B cell (primary cell): Measurements from ENCODE around the gene TRIM58. TPM values are rescaled to one million over a fixed set of nuclear protein-coding genes. Genes with fewer than 3 reads are reported as not detected.

Source experiments
- ATAC-seq: fragments of 200-7000 bp; cut with Tn5 transposase; one replicate; pipeline ENCODE4 v1.10.0; 2021; ENCODE audit warnings: low read depth, mild to moderate bottlenecking, moderate number of reproducible peaks, moderate library complexity
- CTCF ChIA-PET: fragments of 350-600 bp; sonication (Branson Sonifier 250); formaldehyde crosslinking; loops from one replicate; lab custom pipeline; 2021; ENCODE audit warnings: antibody characterized with exemption, inconsistent platforms; lab: Charles Lee
- POLR2A ChIA-PET: fragments of 350-600 bp; sonication (Branson Sonifier 250); formaldehyde crosslinking; loops from one replicate; lab custom pipeline; 2021; ENCODE audit warnings: antibody characterized with exemption; lab: Charles Lee
- DNase-seq: peaks from one replicate; pipeline ENCODE4 v3.0.0; 2013
- H2AFZ ChIP-seq: 2 replicates; pipeline ENCODE4 v1.6.1; 2012; ENCODE audit warnings: mild to moderate bottlenecking, low read depth, low read length; ENCODE audit not compliant: insufficient read depth, poor library complexity, severe bottlenecking
- H3K27ac ChIP-seq, 2 donors: 1 replicate in 1 of 2; 2 replicates in 1 of 2; pipeline ENCODE4 v1.5.1; 2012 to 2013; ENCODE audit warnings: low read length in 2 of 2, mild to moderate bottlenecking in 2 of 2, moderate library complexity in 1 of 2
- H3K27me3 ChIP-seq, 4 experiments: fragments of 200-600 bp in 1 of 4; sonication (generic) in 1 of 4; replicated peaks in 1 of 4; 1 replicate in 2 of 4; 2 replicates in 2 of 4; pipeline versions ENCODE4 v1.6.1 to v1.7.0; 2013 to 2016; ENCODE audit warnings: low read length in 3 of 4, mild to moderate bottlenecking in 2 of 4, mixed read lengths in 1 of 4, moderate library complexity in 1 of 4; ENCODE audit not compliant: insufficient read depth in 4 of 4, control insufficient read depth in 3 of 4; ENCODE audit errors: control extremely low read depth in 1 of 4
- H3K36me3 ChIP-seq, 2 experiments: replicated peaks in 1 of 2; 1 replicate in 1 of 2; 2 replicates in 1 of 2; pipeline versions ENCODE4 v1.6.1 to v1.7.1; 2013; ENCODE audit warnings: low read length in 1 of 2; ENCODE audit not compliant: insufficient read depth in 2 of 2, control insufficient read depth in 1 of 2; ENCODE audit errors: control extremely low read depth in 1 of 2, extremely low read depth in 1 of 2
- H3K4me1 ChIP-seq, 2 donors: fragments of 200-600 bp in 1 of 2; sonication (generic) in 1 of 2; 1 replicate in 1 of 2; 2 replicates in 1 of 2; pipeline versions ENCODE4 v1.5.1 to v1.6.1; 2013 to 2017; ENCODE audit warnings: low read length in 2 of 2; ENCODE audit not compliant: control insufficient read depth in 2 of 2, insufficient read depth in 2 of 2
- H3K4me2 ChIP-seq: replicated peaks from 2 replicates; pipeline ENCODE3; 2012; ENCODE audit warnings: mild to moderate bottlenecking, low read depth, low read length; ENCODE audit not compliant: poor library complexity, severe bottlenecking
- H3K4me3 ChIP-seq, 5 experiments: fragments of 200-600 bp in 1 of 5; sonication (generic) in 1 of 5; 1 replicate in 3 of 5; 2 replicates in 2 of 5; pipeline versions ENCODE4 v1.5.1 to v1.7.0; 2011 to 2016; ENCODE audit warnings: low read length in 4 of 5, mild to moderate bottlenecking in 4 of 5, low read depth in 2 of 5, control low read depth in 1 of 5, moderate library complexity in 1 of 5; ENCODE audit not compliant: insufficient read depth in 1 of 5; ENCODE audit errors: control extremely low read depth in 1 of 5, extremely low read depth in 1 of 5
- H3K79me2 ChIP-seq: fragments of 200-600 bp; sonication (generic); one replicate; pipeline ENCODE4 v1.6.0; 2016; ENCODE audit warnings: low read length; ENCODE audit not compliant: control insufficient read depth, insufficient read depth
- H3K9ac ChIP-seq: fragments of 200-600 bp; sonication (generic); 2 replicates; pipeline ENCODE4 v1.6.1; 2017; ENCODE audit warnings: mild to moderate bottlenecking, low read length, moderate library complexity
- H3K9me3 ChIP-seq, 3 donors: one replicate each; pipeline versions ENCODE4 v1.6.1 to v1.7.1; 2013; ENCODE audit warnings: low read length in 2 of 3; ENCODE audit not compliant: control insufficient read depth in 2 of 3, insufficient read depth in 1 of 3; ENCODE audit errors: control extremely low read depth in 1 of 3
- H4K20me1 ChIP-seq: 2 replicates; pipeline ENCODE4 v1.6.0; 2012; ENCODE audit warnings: mild to moderate bottlenecking, low read length; ENCODE audit not compliant: insufficient read depth, control insufficient read depth, poor library complexity, severe bottlenecking
- H3K27ac Mint-ChIP-seq: one replicate; pipeline ENCODE4 v1.8.0; 2021; ENCODE audit warnings: mixed read lengths
- H3K27me3 Mint-ChIP-seq: one replicate; pipeline ENCODE4 v1.8.0; 2021; ENCODE audit warnings: mixed read lengths
- H3K4me1 Mint-ChIP-seq: one replicate; pipeline ENCODE4 v1.8.0; 2021; ENCODE audit warnings: mixed read lengths
- H3K4me3 Mint-ChIP-seq: one replicate; pipeline ENCODE4 v1.8.0; 2021; ENCODE audit warnings: mixed read lengths
- H3K9me3 Mint-ChIP-seq: one replicate; pipeline ENCODE4 v1.8.0; 2022; ENCODE audit warnings: mixed read lengths; ENCODE audit not compliant: insufficient read depth
- EZH2 ChIP-seq: IDR thresholded peaks from 2 replicates; pipeline ENCODE4 v1.6.1; 2012; ENCODE audit warnings: borderline replicate concordance, low read depth, mild to moderate bottlenecking, moderate library complexity, low read length; ENCODE audit not compliant: insufficient read depth, poor library complexity, severe bottlenecking
- WGBS: methylation state at CpG from one replicate; pipeline ENCODE4 v1.1.5; 2013; ENCODE audit warnings: missing lambda C conversion rate; ENCODE audit not compliant: insufficient coverage; 5-methylcytosine and 5-hydroxymethylcytosine counted together
- intact Hi-C: fragments of 100-400 bp; cut with micrococcal nuclease; formaldehyde crosslinking; loops from one replicate; pipeline ENCODE4 v1.10.0; 2022
- polyA plus RNA-seq: library from polyadenylated mRNA; depleted of rRNA; stranded (reverse); fragments of >200 nt; gene quantifications from 2 replicates; pipeline ENCODE4 v1.2.3, GENCODE V29; 2012
- total RNA-seq, 2 donors: library from RNA; stranded (reverse); fragments of 120-200 nt in 1 of 2; gene quantifications; 1 replicate in 1 of 2; 2 replicates in 1 of 2; pipeline versions ENCODE4 v1.2.3 to v1.2.4, GENCODE V29; 2013 to 2022
- TF ChIP-seq, protein P1 (sequence below): fragments of 200-600 bp; IDR thresholded peaks from one replicate; pipeline ENCODE4 v1.8.0; 2022; ENCODE audit warnings: antibody characterized with exemption, mild to moderate bottlenecking

TRIM58 gene
- total and polyA plus RNA-seq, 2 donors (not counting 1 experiment from before 2014, with no cell fraction given), result 0.84 to 1.5 TPM

DNA sequence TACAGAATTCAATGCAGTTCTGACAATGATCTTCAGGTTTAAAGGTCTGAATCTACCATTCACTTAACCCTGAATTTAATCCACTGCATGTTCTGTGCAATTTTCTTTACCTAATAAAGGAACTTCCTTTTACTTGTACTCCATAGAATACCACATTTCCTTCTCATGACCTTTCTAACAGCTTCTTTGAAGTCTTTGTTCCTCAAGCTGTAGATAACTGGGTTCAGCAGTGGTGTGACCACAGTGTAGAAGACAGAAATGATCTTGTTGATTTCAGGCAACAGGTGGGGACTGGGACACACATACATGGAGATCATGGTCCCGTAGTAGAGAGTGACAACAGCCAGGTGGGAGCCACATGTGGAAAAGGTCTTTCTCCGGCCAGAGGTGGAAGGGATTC, 16.2 kb upstream of the TRIM58 start:
- Histone ChIP-seq H4K20me1 (no peaks in the 10 kb centered on the region), H3K27ac (no peak overlapping the region), H3K4me1 (no peaks in the 10 kb centered on the region), H3K9ac (no peak overlapping the region), H3K36me3 (no peaks in the 10 kb centered on the region), H3K27me3 (no peaks in the 10 kb centered on the region), H3K4me2 (no peak overlapping the region), H3K79me2 (no peaks in the 10 kb centered on the region), H3K4me3 (no peak overlapping the region), H3K9me3 (no peaks in the 10 kb centered on the region), H2AFZ (no peak overlapping the region)
- ChIA-PET POLR2A (no interaction called here), CTCF (no interaction called here)
- Mint-ChIP-seq H3K27ac (no peak overlapping the region), H3K27me3 (no peaks in the 10 kb centered on the region), H3K4me3 (no peak overlapping the region), H3K9me3 (no peaks in the 10 kb centered on the region), H3K4me1 (no peaks in the 10 kb centered on the region)
- intact Hi-C loops, result no loop called here
- TF ChIP-seq, protein P1, sequence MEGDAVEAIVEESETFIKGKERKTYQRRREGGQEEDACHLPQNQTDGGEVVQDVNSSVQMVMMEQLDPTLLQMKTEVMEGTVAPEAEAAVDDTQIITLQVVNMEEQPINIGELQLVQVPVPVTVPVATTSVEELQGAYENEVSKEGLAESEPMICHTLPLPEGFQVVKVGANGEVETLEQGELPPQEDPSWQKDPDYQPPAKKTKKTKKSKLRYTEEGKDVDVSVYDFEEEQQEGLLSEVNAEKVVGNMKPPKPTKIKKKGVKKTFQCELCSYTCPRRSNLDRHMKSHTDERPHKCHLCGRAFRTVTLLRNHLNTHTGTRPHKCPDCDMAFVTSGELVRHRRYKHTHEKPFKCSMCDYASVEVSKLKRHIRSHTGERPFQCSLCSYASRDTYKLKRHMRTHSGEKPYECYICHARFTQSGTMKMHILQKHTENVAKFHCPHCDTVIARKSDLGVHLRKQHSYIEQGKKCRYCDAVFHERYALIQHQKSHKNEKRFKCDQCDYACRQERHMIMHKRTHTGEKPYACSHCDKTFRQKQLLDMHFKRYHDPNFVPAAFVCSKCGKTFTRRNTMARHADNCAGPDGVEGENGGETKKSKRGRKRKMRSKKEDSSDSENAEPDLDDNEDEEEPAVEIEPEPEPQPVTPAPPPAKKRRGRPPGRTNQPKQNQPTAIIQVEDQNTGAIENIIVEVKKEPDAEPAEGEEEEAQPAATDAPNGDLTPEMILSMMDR, result no peak
- TF ChIP-seq EZH2, result no peak
- WGBS, result 73% methylated on average over 2 of the region's 2 CpGs
- no peak for DNase-seq
- no peak for ATAC-seq

GRCh38 chr1:247841796-247842195, 15.2 kb upstream of the TRIM58 start, which contains the start of gene OR11L1:
Gene OR11L1, minus strand, starts transcription at chr1:247841896. Its CDS starts 0 bp downstream, at chr1:247841896.
- TF ChIP-seq, protein P1, result no peak
- TF ChIP-seq EZH2, result no peak
- Mint-ChIP-seq H3K9me3 (no peaks in the 10 kb centered on the region), H3K4me3 (no peak within 1 kb of the TSS), H3K4me1 (no peaks in the 10 kb centered on the region), H3K27me3 (no peaks in the 10 kb centered on the region), H3K27ac (no peak within 1 kb of the TSS)
- H3K27me3 ChIP-seq, result no peaks in the 10 kb centered on the region
- H3K27ac ChIP-seq, result no peak within 1 kb of the TSS
- H3K4me2 ChIP-seq, result no peak within 1 kb of the TSS
- H3K4me3 ChIP-seq, result no peak within 1 kb of the TSS
- CTCF ChIA-PET, result no interaction called here
- no peak for DNase-seq
- WGBS, result 100% methylated on average over 1 of the region's 2 CpGs
- no peaks in the 10 kb centered on the region for H3K4me1 ChIP-seq
- no peak for ATAC-seq
- no peaks in the 10 kb centered on the region for H3K36me3 ChIP-seq
- no peak within 1 kb of the TSS for H3K9ac ChIP-seq
- no peaks in the 10 kb centered on the region for H4K20me1 ChIP-seq
- intact Hi-C loops, result no loop called here
- no peak within 1 kb of the TSS for H2AFZ ChIP-seq
- no peaks in the 10 kb centered on the region for H3K79me2 ChIP-seq
- POLR2A ChIA-PET, result no interaction called here
- no peaks in the 10 kb centered on the region for H3K9me3 ChIP-seq
